NCI-H2107 treated with DMSO at 0.1 percent for 48 hours (cell line): ENCODE results near the gene FFAR2.
"Not testable (repeated sequence)": the region's sequence is repeated elsewhere in the genome, so short reads cannot be mapped to it uniquely, and the experiment has no call there.

Experiments
- DNase-seq: peaks from one replicate; lab custom pipeline; 2025; ENCODE audit not compliant: unreplicated experiment; lab: John Stamatoyannopoulos, UW

The FFAR2 gene

DNA sequence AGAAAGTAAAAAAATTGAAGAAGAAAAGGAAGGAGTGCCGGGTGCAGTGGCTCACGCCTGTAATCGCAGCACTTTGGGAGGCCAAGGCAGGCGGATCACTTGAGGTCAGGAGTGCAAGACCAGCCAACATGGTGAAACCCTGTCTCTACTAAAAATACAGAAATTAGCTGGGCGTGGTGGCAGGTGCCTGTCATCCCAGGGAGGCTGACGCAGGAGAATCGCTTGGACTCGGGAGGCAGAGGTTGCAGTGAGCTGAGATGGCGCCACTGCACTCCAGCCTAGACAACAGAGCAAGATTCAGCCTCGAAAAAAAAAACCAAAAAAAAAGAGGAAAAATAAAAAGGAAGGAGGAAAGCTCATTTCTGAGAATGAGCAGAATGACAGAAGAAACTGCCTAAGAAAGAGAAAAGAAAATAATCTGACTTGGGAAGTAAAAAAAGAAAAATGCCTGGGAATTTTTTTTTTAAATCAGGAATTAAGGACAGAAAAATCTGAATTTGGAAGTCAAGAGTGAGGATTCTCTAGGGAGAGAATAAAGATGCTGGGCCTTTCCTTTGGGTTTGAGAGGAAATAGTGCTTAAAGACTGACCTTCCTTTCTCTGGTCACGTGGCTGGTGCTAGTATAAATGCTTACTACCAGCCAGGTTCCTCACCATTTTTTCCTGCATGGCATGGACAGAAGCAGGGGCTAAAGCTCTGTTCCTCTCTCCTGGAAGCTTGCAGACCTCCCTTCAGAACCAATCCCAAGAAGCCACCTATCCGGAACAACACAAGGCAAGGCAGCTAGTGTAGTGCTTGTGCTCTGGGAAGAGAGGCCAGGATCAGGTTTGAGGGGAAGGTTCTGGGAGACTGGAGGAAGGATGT, at the start of gene FFAR2:
TSS of gene FFAR2 (plus strand) at position 652 of the 864 bp plus-strand sequence. CDS start 1,458 bp downstream, outside the sequence.
- DNase-seq, result no peak

- no peak for DNase-seq
Measured at GRCh38 chr19:35398570-35398969, 49.5 kb upstream of the FFAR2 start.

DNA sequence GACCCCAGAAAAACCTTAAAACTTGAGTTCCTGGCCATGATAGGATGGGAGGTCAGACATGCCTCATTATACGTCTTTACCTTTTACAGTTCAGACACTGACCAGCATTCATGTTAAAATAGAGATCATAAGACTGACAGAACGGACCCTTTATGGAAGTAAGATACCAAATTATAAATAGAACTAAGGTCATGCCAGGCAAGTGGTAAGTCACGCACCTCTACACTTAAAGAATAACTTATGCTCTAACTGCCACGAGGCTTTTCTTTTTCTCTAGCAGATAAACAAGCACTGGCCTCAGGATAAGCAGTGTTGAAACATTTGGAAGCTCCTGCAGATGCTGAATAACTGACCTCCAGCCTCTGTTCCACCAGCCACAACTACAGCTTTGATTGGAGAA, 48.8 kb upstream of the FFAR2 start:
- no peak for DNase-seq

- DNase-seq, result no peak
Measured at GRCh38 chr19:35399948-35400772, 47.9 kb upstream of the FFAR2 start.

- no peak for DNase-seq
Measured at GRCh38 chr19:35400773-35401100, 47.3 kb upstream of the FFAR2 start.

GRCh38 chr19:35401416-35401815, 46.6 kb upstream of the FFAR2 start:
- DNase-seq, result not testable (repeated sequence)

DNA sequence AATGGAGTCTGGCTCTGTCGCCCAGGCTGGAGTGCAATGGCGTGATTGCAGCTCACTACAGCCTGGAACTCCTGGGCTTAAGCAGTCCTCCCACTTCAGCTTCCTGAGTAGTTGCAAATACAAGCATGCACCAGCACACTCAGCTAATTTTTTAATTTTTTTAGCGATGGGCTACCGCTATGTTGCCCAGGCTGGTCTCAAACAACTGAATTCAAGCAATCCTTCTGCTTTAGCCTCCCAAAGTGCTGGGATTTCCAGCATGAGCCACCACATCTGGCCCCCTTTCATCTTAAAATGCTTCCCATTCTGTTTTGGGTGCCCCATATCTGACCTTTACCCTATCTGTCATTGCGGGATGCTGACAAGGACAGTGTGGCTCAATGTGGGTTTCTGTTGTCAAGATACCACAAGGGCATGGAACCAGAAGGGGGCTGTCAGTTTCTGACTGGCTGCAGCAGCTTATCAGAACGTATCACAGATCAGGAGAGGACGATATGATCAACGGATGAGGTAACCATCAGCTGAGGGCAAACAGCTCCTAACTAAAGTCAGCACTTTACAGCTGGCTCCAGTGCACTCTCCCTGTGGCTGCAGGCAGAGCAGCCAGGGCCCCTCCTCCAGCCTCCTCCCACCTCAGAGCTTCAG, 44.8 kb upstream of the FFAR2 start:
- no peak for DNase-seq

DNA sequence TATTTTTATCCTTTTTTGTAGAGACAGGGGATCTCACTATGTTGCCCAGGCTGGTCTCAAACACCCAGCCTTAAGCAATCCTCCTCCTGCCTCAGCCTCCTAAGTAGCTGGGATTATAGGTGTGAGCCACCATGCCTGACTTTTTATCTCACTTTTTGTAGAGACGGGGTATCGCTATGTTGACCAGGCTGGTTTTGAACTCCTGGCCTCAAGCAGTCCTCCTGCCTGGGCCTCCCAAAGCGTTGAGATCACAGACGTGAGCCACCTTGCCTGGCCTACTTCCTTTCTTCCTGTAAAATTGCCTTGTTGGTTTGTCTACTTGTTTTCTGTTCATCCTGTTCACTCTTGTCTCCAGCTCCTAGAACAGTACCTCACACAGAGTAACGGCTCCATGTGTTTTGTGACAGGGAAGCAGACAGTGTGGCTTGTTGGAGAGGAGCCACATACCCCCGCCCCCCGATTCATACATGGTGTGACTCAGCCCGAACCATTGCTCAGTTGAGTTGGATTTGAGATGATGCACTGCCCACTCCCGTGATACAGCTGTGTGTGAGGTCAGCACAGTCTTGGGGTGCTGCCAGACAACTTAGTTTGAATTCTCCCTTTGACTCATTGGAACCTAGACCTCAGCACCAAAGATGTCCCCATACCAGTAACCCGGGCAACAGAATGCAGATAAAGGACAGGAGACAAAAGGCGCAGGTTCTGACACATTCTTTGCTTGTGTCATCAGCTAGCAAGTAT, 43.0 kb upstream of the FFAR2 start:
- DNase-seq, result no peak

DNA sequence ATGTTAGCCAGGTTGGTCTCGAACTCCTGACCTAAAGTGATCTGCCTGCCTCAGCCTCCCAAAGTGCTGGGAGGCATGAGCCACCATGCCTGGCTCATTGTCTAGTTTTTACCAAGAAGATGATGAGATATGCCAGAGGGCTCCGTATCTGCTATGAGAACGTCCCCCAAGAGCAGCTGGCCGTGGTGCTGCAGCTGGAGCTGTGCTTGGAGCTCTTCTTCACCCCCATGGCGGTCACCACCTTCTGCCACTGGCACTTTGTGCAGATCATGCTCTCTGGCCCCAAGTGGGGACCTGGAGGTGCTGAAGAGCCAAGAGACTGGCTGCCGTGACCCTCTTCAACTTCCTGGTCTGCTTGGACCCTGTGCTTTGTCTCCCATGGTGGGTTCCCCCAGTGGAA, 40.4 kb upstream of the FFAR2 start:
- no peak for DNase-seq

DNA sequence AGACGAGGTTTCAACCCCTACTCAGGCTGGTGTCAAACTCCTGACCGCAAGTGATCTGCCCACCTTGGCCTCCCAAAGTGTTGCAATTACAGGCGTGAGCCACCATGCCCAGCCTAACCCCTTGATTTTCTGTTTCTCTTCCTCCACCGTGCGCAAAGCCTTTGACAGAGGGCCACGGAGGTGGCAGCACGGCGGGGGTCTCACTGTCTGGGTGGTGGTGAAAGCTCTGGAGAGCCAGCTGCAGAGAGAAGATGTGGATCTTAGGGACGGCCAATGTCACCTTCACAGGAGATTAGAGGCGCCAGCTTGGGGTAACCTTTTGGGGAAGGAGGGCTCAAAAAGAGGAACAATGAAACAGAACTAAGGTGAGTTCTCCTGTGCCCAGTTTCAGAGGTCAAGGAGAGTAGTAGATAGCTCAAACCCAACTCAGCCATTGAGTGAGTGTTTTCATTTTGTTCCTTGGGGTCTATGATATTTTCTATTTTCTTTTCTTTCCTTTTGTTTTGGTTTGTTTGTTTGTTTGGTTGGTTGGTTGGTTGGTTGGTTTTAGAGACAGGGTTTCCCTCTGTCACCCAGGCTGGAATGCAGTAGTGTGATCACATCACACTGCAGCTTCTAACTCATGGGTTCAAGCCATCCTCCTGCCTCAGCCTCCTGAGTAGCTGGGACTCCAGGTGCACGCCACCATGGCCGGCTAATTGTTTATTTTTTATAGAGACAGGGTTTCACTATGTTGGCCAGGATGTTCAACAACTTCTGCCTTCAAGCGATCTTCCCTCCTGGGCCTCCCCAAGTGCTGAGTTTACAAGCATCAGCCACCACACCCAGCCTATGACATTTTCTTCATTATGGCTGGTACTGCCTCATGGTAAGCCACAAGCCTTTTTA, 39.5 kb upstream of the FFAR2 start:
- no peak for DNase-seq

GRCh38 chr19:35409191-35409590, 38.9 kb upstream of the FFAR2 start:
- no peak for DNase-seq

- no peak for DNase-seq
Measured at GRCh38 chr19:35410487-35410886, 37.6 kb upstream of the FFAR2 start.

GRCh38 chr19:35414442-35414841, 33.6 kb upstream of the FFAR2 start:
- DNase-seq, result no peak

DNA sequence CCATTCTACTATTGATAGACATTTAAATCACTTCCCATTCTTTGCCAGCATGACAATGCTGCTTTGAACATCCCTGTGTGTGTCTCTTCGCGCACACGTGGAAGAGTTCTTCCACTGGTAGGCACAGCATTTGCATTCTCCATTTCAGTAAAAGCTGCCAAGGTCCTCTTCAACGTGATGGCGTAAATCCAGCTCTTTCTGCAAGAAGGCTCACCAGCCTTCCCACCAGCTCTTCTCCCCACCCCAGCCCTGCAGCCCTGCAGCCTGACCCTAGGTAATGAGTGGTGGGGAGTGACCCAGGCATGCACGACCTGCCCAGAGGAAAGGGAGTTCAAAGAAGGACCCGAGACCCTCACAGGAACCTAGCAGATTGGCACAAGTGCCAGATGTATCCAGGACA, 31.7 kb upstream of the FFAR2 start:
- DNase-seq, result no peak

- no peak for DNase-seq
Measured at GRCh38 chr19:35417278-35417677, 30.8 kb upstream of the FFAR2 start.

GRCh38 chr19:35417713-35418534, 30.1 kb upstream of the FFAR2 start:
- no peak for DNase-seq

DNA sequence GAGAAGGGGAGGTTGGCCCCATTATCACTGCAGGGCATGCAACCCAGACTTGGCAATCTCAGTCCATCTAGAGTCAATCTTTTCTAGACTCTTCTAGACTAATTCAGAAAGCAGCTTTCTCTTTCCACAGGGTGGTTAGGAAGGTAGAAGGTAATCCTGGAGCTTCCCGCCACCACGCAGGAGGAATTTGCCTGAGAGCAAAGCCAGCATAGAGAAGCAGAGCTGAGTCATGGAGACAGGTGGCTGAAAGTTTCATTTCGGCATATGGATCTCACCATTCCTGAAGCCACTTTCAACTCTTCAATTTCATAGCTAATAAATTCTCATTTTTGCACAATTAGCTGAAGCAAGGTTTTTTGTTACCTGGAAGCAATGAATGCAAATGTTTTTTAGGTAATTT, 29.0 kb upstream of the FFAR2 start:
- no peak for DNase-seq

DNA sequence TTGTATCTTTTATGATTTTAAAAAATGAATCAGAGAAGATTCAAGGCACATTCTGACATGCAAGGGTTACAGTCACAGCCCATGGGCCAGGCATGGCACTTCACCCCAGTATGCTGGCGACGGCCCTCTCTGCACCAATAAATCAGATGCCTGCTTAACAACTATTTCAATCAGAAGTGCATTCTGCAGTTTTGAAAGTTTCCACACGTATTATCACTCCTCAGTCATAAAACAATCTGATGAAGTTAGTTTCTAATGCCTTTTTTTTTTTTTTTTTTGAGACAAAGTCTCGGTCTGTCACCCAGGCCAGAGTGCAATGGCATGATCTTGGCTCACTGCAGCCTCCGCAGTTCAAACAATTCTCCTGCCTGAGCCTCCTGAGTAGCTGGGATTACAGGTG, 28.3 kb upstream of the FFAR2 start:
- no peak for DNase-seq

DNA sequence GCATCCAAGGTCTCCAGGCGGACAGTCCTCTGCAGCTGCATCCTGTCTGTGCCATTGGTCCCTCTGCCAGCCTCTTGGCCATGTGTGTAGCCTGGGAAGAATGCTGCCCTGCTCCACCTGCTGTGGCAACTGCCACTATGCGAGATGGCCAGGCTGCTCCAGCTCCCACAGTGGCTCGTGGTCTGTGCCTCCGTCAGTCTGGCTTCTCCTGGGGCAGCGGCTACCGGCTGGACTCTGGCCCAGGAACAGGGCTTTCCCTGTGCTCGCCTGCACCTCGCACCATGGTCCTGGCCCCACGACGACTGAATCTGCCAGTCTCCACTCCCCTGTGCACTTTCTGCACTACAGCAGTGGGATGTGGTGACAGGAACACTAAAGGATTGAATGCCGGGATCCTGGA, 26.7 kb upstream of the FFAR2 start:
- no peak for DNase-seq
